ENCODE measurements around the gene KCNF1. TPM values are rescaled to one million over a fixed set of nuclear protein-coding genes. Genes with fewer than 3 reads are reported as not detected.

KCNF1 gene
- polyA plus RNA-seq, 3 donors, result 0.03 to 0.93 TPM; not detected in 1

DNA sequence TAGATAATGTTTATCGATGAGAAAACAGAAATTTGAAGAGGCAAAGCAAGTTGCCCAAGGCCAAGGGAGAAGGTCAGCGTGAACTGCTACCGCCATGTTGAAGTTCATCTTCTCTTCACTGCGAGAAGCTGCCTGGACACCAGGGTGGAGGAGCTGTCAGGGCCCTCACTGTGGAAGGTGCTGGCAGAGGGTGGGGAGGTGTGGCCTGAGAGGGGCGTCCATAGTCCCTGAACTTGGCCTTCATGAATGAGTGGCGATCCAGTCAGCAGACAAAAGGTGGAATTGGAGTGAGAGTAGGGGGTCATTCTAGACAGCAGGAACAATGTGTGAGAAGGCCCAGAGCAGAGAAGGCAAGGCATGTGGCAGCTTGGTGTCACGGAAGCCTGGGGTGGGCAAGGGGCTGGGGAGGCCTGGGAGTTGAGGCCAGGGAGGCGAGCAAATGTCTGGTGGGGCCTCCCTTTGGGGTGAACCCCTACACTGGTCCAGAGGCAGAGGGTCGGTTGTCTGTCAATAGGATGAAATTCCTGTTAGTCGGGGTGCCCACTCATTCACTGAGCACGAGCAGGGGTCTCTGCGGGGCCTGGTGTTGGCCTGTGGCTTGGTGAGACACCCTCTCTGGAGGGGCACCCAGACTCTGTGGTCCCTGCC, 33.3 kb upstream of the KCNF1 start:
- WGBS, 3 donors, result 88 to 96% (median 93%) methylated on average over 12 of the region's 12 CpGs
- no peak overlapping the region for H3K27ac ChIP-seq (ENCODE audit: low read depth, low read length)

DNA sequence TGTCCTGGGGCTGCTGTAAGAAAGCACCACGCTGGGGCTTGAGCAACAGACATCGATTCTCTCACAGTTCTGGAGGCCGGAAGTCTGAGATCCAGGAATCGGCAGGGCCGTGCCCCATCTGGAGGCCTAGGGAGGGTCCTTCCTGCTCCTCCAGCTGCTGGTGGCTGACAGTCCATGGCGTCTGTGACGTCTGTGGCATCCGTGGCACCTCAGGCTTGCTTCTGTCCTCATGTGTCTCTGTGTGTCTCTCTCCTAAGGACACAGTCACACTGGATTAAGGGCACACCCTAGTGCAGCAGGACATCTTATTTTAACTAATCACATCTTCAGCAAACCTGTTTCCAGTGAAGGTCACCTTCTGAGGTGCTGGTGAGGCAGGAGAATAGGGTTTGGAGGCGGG, 32.6 kb upstream of the KCNF1 start:
- no peak overlapping the region for H3K27ac ChIP-seq (ENCODE audit: low read depth, low read length)
- 68 to 89% (median 78%) methylated on average over 9 of the region's 9 CpGs for WGBS, 3 donors

DNA sequence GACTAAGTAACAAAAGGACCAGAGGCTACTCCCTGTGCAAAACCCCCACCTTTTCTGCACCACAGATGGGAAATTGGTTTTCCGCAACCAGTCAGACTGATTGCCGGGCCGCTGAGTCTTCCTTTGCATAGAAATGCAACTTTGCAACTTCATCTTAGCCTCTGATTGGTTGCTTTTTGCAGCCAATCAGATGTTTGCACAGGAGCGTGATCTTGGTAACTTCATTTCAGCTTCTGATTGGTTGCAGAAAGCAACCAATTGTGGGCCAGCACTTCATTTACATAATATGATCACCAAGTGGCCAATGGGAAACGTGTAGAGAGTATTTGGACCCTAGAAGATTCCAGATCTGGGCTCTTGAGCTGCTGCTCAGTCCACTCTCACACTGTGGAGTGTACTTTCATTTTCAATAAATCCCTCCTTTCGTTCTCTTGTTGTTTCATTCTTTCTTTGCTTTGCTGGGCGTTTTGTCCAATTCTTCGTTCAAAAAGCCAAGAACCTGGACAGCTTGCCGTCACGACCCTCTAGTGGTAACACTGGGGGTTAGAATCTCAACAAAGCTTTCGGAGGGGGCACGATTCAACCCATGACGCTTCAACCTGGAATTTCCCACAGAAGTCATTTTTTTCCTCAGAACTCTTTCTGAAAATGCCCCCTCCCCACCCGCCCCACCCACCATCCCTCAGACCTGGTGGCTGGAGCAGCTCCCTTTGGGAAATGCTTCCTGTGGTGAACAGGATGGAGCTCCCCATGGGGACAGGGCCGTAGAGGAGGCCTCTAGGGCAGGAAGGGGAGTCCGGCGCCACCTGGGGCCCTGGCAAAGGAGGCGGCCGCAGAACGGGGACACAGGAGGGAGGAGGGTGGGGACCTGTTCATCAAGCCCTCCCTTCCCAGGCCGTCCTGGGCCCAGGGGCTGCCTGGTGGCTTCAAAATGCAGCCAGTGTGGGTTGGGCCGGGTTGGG, 31.8 kb upstream of the KCNF1 start:
- 74 to 89% (median 83%) methylated on average over 21 to 22 of the region's 22 CpGs for WGBS, 3 donors
- H3K27ac ChIP-seq (ENCODE audit: low read depth, low read length), result no peak overlapping the region

- H3K27ac ChIP-seq (ENCODE audit: low read depth, low read length), result no peak overlapping the region
- WGBS, 3 donors, result 85 to 91% (median 86%) methylated on average over 20 of the region's 20 CpGs
Measured at GRCh38 chr2:10880586-10881321, 31.0 kb upstream of the KCNF1 start.

- WGBS, 3 donors, result 86 to 95% (median 92%) methylated on average over 3 of the region's 3 CpGs
- H3K27ac ChIP-seq (ENCODE audit: low read depth, low read length), result no peak overlapping the region
Measured at GRCh38 chr2:10882568-10882967, 29.2 kb upstream of the KCNF1 start.

DNA sequence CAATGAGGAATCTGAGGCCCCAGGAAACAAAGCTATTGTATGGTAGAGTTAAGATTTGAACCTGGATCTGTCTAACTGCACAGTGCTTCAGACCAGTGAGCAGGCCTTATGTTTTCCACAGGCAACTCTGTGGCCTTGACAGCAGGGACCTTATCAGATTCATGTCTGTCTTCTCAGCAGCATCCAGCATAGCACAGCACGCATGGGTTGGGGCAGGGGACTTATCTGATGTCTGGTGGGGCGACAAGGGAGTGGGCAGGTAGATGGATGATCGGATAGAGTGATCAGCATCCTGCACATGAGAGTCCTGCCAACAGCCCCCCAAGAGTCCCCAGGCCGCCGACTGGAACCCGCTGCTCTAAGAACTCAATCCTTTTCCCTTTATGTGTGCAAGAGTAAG, 28.7 kb upstream of the KCNF1 start:
- WGBS, 3 donors, result 80 to 94% (median 90%) methylated on average over 5 to 6 of the region's 6 CpGs

DNA sequence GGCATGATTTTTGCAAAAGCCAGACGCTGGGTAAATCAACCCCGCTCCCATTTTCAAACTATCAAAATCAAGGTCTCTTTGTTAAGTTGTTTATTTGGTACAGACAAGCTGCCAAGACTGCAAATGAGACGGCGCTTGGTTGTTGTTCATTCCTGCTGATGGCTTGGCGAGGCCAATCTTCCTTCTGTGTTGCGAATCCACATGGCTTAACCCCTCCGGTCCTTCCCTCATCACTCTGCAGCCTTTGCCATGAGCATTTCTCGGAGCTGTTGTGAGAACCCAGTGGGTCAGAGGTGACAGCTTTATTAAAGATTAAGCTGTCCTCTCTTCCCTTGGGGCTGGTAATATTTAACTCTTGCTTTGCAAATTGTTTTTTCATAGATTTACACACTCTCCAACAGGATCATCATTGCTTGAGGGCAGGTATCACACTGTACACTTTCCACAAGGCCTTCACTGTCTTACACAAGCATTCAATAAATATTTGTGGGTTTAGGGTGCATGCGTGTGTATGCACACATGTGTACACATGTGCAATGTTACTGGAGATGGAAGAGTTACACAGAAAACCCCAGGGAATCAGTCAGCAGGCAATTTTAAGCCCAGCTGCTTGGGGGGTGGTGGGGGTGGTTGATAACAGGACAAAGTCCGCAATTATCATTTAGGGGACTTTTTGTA, 27.8 kb upstream of the KCNF1 start:
- no peak overlapping the region for H3K27ac ChIP-seq (ENCODE audit: low read depth, low read length)
- 37 to 71% (median 63%) methylated on average over 10 of the region's 10 CpGs for whole genome bisulfite sequencing, 3 donors

More for the DNA sequence above, 28.7 kb upstream of the KCNF1 start:
- H3K27ac ChIP-seq (ENCODE audit: low read depth, low read length), result no peak overlapping the region

DNA sequence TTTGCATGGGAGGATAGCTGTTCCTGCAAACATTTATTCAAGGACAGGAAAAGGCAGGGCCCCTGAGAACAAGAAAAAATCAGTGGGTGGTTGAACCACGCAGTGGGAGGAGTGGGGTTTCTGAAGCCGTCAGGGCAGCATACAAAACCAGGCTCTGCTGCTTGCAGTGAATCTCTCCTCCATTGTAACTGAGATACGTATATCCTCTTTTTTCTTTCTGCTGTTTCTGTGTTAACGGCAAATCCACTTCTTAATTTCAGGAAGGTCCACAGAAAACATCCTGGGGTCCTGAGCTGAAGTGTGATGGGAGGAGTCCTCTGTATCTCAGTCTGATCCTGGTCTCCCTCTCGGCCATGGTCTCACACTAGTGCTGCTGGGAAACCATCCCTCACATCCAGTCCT, 27.2 kb upstream of the KCNF1 start:
- H3K27ac ChIP-seq (ENCODE audit: low read depth, low read length), result no peak overlapping the region
- WGBS, 3 donors, result 40 to 64% (median 44%) methylated on average over 5 of the region's 5 CpGs

GRCh38 chr2:10885094-10885860, 26.5 kb upstream of the KCNF1 start:
- no peak overlapping the region for H3K27ac ChIP-seq (ENCODE audit: low read depth, low read length)
- 81 to 86% (median 83%) methylated on average over 6 of the region's 6 CpGs for WGBS, 3 donors

- 58 to 83% (median 81%) methylated on average over 3 of the region's 3 CpGs for WGBS, 3 donors
Measured at GRCh38 chr2:10887476-10887875, 24.3 kb upstream of the KCNF1 start.

GRCh38 chr2:10889651-10890215, 22.0 kb upstream of the KCNF1 start:
- no peak overlapping the region for H3K27ac ChIP-seq (ENCODE audit: low read depth, low read length)
- 67 to 81% (median 77%) methylated on average over 9 of the region's 9 CpGs for WGBS, 3 donors

More at GRCh38 chr2:10887476-10887875, 24.3 kb upstream of the KCNF1 start:
- no peak overlapping the region for H3K27ac ChIP-seq (ENCODE audit: low read depth, low read length)

DNA sequence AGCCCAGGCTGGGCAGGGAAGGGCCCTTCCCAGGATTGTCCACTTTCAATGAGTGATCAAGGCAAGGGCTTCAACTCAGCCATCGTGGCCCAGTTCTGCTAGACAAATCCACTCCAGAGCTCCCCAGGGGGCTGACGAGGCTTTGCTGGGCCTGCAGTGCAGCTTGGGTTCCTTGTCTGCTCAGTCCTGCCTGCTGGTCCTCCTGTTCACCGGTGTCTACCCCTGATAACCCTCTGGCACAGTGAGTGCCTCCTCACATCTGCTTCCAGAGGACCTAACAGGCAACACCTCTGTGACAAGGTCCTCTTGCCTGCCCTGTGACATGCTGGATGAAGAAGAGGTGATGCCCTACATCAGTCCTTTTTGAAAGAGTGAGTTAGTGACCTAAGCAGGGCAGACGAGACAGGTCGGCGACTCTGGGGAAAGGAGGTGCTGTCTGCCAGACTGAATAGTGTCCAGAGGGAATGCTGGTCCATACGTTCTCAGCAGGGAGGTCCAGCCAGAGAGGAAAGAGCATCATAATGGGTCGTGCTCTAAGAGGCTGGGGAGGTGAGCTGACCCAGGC, 20.9 kb upstream of the KCNF1 start:
- H3K27ac ChIP-seq (ENCODE audit: low read depth, low read length), result no peak overlapping the region
- WGBS, 3 donors, result 69 to 77% (median 74%) methylated on average over 8 of the region's 8 CpGs

GRCh38 chr2:10891390-10891789, 20.3 kb upstream of the KCNF1 start:
- WGBS, 3 donors, result 77 to 87% (median 81%) methylated on average over 6 of the region's 6 CpGs
- H3K27ac ChIP-seq (ENCODE audit: low read depth, low read length), result no peak overlapping the region

DNA sequence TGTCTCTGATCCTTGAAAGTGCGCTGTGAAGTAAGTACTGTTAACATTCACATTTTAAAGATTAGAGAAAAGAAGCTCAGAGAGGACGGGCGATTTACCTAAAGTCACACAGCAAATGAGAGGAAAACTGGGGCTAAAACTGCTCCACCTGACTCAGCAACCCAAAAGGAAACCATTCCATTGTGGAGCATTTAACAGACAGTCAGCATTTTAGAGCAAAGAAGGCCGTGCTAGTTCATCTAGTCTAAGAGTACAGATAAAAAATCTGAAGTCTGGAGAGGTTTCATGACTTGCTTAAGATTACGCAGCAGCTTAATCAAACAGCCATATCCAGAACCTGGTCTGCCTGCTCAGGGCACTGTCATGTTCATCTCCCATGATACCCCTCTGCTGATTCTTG, 19.9 kb upstream of the KCNF1 start:
- no peak overlapping the region for H3K27ac ChIP-seq (ENCODE audit: low read depth, low read length)
- 84 to 91% (median 90%) methylated on average over 5 of the region's 5 CpGs for WGBS, 3 donors

DNA sequence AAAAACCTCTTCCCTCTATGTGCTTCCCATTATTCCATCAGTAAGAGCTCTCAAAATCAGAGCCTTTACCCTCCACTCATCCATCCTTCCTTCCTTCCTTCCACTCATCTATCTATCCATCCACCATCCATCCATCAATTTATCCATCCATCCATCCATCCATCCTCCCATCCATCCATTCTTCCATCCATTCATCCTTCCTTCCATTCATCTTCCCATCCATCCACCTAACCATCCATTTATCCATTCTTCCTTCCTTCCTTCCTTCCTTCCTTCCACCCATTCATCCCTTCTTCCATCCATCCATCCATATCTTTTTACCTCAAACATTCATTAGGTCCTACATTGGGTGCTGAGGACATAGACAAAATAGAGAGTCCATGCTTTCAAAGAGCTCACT, 19.4 kb upstream of the KCNF1 start:
- H3K27ac ChIP-seq (ENCODE audit: low read depth, low read length), result no peak overlapping the region

DNA sequence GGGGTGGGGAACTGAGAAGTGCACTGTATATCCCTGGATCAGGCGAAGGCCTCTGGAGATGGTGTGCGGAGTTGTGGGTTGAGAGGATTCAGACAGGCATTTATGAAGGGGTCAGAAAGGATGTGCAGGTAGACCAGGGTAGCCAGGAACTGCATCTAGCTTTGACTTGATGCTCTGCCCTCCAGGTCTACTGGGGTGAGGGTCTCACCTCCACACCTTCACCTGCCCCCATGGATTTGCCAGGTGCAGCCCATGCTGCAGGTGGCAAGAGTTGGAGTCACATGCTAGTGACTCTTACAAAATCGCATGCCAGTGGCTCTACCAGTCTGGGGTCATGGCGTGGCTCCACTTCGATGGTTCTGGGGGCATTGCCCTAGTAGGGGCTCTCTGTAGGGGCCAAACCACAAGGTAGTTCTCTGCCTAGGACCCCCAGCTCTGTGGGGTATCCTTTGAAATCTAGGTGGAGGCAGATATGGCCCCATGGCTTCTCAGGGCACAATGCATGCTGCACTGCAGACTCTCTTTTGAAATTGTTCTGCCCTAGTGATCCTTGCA, 18.9 kb upstream of the KCNF1 start:
- no peak overlapping the region for H3K27ac ChIP-seq (ENCODE audit: low read depth, low read length)
- 58 to 89% (median 76%) methylated on average over 5 of the region's 5 CpGs for WGBS, 3 donors

Data from adipose tissue (tissue), 3 donors.